Measurements from ENCODE around the gene DCDC2C.

Gene DCDC2C

DNA sequence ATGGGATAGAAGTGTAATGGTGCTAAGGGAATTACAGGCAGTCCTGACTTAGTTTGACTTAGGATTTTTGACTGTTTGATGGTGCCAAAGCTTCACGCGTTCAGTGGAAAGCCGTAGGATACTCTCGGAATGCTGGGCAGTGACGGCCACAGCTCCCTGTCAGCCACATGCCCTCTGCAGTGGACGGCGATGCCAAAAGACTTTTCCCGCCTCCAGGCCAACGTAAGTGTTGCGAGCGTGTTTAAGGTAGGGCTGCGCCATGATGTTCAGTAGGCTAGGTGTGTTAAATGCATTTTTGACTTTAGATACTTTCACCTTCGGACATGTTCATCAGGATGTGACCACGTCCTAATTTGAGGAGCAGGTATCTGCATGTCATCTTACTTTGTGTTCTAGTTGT, 63.4 kb downstream of the DCDC2C start:
- DNase-seq (ENCODE audit: low read depth) = no peak
- TF ChIP-seq, protein P1, sequence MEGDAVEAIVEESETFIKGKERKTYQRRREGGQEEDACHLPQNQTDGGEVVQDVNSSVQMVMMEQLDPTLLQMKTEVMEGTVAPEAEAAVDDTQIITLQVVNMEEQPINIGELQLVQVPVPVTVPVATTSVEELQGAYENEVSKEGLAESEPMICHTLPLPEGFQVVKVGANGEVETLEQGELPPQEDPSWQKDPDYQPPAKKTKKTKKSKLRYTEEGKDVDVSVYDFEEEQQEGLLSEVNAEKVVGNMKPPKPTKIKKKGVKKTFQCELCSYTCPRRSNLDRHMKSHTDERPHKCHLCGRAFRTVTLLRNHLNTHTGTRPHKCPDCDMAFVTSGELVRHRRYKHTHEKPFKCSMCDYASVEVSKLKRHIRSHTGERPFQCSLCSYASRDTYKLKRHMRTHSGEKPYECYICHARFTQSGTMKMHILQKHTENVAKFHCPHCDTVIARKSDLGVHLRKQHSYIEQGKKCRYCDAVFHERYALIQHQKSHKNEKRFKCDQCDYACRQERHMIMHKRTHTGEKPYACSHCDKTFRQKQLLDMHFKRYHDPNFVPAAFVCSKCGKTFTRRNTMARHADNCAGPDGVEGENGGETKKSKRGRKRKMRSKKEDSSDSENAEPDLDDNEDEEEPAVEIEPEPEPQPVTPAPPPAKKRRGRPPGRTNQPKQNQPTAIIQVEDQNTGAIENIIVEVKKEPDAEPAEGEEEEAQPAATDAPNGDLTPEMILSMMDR (IDR thresholded peaks at IDR 0.05; ENCODE audit: low read length, missing control alignments) = no peak
- H3K4me3 ChIP-seq (replicated peaks; ENCODE audit: low read depth, low read length) = no peak overlapping the region

DNA sequence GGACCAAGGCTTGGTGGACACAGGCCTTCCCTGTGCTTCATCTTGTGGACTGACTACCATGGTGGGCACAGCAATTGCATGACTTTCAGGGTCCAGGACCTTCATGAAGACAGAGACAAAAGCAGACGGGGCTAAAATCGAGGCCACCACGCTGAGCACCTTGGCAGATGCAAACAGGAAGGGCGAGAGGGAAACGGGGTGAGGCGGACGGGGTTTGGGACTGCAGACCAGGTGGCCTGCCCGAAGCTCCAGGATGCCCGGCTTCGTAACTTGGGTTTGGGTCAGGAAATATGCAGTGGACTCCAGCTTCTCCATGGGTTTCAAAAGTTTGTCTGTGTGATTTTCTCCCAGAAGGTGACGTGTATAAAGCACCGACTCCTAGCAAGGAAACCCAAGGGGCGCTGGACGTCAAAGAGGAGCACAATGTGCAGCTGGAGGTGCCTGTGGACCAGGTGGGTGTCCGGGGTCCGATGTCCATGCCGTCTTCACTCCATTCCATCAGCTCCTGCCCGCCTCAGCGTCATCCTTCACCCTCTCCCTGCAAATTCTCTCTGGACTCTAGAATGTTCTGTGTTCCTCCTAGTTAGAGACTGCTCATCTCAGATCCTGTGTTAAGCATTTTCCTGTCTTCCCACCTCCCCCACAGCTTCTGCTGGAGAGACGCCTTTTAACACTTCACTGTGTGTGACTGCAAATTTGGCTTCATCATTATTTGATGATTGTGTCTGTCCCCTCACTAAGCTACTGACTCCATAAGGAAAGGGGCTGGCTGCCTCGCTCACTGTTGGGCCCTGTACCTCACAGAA, 65.8 kb downstream of the DCDC2C start:
- TF ChIP-seq, protein P1 (IDR thresholded peaks at IDR 0.05; ENCODE audit: low read length, missing control alignments) = no peak
- DNase-seq (ENCODE audit: low read depth) = no peak

DNA sequence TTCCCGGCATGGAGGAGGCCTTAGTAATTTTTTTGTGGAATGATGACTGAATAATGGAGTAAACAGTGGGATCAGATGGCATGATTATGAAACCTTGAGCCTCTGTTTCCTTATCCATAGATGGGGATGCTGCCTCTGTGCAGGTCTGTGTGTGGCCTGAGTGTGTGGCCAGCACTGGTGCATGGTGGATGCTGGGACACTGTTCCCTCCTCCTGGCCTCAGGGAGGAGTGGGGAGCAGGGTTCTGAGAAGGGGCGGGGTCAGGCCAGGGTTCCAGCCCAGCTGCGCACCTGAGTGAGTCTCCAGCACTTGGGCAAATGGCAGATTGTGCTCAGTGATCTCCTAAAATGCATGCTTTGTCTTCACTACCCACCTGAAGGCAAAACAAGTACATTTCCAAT, 66.4 kb downstream of the DCDC2C start:
- TF ChIP-seq, protein P1 (IDR thresholded peaks at IDR 0.05; ENCODE audit: low read length, missing control alignments) = no peak
- no peak overlapping the region for H3K4me3 ChIP-seq (replicated peaks; ENCODE audit: low read depth, low read length)
- DNase-seq (ENCODE audit: low read depth) = no peak

More for the DNA sequence above, 65.8 kb downstream of the DCDC2C start:
- H3K4me3 ChIP-seq (replicated peaks; ENCODE audit: low read depth, low read length) = no peak overlapping the region

DNA sequence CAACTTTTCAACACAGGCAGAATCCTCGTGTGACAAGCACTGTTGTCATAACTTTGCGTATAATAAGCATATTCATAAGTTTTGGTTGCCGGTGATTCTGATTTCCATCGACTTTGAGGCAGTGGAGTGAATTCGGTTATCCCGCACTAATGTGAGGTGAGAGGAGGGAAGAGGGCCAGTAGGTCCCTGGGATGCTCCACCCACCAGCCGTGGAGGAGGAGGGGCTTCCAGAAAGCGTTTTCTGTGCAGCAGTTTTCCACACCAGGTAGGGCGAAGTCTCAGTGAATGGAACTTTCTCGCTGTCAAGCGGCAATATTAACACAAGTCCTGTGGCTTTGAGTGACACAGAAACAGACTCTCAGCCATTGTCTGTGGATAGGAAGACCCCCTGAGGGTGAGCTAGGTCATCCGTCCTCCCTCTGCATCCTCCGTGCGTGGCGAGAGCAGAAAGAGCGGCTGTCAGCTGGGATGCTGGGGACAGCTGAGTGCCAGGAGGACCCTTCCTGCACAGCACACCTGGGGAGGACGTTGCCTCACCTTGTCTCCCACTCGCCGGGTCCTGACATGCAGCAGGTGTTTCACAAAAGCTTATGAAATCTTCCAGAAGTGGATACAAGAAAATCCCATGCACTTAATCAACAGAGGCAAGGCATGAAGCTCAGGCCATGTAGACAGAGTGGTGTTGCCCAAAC, 67.5 kb downstream of the DCDC2C start:
- no peak for DNase-seq (ENCODE audit: low read depth)
- H3K4me3 ChIP-seq (replicated peaks; ENCODE audit: low read depth, low read length) = no peak overlapping the region
- TF ChIP-seq, protein P1 (IDR thresholded peaks at IDR 0.05; ENCODE audit: low read length, missing control alignments) = no peak

DNA sequence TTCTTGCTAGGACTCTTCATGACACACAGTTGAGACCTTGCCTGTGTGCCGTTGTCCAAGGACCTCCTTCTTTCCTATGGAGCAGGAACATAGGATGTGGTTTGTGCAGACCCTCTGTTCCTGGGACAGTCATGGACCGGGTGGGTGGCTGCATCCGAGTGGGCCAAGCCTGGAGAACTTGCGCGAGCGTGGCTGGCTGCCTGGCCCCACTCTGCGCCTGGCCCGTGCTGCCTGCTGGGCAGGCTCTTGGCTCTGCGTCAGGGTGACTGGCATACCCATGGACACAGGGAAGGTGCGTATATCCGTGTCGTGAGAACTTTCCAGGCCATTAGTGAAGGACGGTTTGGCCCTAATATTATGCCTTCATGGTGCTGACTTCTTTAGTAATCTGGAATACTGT, 68.2 kb downstream of the DCDC2C start:
- DNase-seq (ENCODE audit: low read depth) = no peak
- TF ChIP-seq, protein P1 (IDR thresholded peaks at IDR 0.05; ENCODE audit: low read length, missing control alignments) = no peak
- no peak overlapping the region for H3K4me3 ChIP-seq (replicated peaks; ENCODE audit: low read depth, low read length)

DNA sequence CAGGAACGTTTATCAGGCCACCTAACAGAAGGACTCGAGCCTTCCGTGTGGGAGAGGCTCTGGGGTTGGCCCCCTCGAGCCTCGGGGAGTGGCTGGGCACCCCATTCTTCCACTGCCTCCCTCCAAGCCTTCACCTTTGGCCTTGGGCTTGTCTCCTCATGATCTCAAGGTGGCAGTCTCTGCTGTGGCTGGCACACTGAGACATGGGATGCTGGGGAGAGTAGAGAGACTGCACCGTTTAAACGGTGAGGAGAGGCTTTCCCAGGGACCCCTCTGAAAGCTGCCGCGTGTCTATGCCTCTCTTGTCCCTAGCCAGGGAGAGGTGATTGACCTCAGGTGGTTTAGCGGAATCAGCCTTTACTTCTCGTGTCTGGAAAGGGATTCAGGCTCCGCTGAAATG, 71.0 kb downstream of the DCDC2C start:
- H3K4me3 ChIP-seq (replicated peaks; ENCODE audit: low read depth, low read length) = no peak overlapping the region
- DNase-seq (ENCODE audit: low read depth) = no peak
- TF ChIP-seq, protein P1 (IDR thresholded peaks at IDR 0.05; ENCODE audit: low read length, missing control alignments) = no peak
